Esophagus mucosa (tissue), 1 donor: Measurements from ENCODE around the gene AQP12B. TPM values are rescaled to one million over a fixed set of nuclear protein-coding genes. Genes with fewer than 3 reads are reported as not detected.

Experiments used
- ATAC-seq: fragments of 200-7000 bp; cut with Tn5 transposase; one replicate; pipeline ENCODE4 v1.9.1; 2020
- total RNA-seq: library from RNA; stranded (reverse); gene quantifications from one replicate; pipeline ENCODE4 v1.2.4, GENCODE V29; 2023
- donor health status: DM: yes; HTN: yes; CAD: no.

The AQP12B gene, protein sequence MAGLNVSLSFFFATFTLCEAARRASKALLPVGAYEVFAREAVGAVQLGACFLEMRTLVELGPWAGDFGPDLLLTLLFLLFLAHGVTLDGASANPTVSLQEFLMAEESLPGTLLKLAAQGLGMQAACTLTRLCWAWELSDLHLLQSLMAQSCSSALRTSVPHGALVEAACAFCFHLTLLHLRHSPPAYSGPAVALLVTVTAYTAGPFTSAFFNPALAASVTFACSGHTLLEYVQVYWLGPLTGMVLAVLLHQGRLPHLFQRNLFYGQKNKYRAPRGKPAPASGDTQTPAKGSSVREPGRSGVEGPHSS
- total RNA-seq = not detected

DNA sequence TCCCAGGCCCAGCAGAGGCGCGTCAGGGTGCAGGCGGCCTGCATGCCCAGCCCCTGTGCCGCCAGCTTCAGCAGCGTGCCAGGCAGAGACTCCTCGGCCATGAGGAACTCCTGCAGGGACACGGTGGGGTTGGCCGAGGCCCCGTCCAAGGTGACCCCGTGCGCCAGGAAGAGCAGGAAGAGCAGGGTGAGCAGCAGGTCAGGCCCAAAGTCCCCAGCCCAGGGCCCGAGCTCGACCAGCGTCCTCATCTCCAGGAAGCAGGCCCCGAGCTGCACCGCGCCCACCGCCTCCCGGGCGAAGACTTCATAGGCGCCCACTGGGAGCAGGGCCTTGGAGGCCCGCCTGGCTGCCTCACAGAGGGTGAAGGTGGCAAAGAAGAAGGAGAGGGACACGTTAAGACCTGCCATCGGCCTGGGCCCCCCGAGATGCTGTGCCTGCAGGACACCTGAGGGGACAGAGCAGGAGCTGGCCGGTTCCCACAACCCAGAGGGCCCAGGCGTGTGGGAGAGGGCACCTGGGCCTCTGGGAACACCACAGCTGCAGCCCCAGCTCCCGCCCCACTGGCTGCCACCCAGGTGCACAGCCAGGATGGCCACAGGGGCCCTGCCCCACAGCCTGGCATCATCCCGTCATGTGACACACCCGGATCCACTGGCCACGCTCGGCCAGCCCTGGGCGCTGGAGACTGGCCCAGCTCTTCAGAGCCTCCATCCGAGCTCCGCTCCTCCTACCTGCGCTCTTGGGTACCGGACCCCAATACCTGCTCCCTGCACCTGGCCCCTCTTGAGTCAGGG lies at the start of gene AQP12B:
AQP12B (minus strand) TSS at position 455 of the 794 bp plus-strand sequence; CDS start at position 407, 48 bp downstream.
- peak; percentile 7 for ATAC-seq

DNA sequence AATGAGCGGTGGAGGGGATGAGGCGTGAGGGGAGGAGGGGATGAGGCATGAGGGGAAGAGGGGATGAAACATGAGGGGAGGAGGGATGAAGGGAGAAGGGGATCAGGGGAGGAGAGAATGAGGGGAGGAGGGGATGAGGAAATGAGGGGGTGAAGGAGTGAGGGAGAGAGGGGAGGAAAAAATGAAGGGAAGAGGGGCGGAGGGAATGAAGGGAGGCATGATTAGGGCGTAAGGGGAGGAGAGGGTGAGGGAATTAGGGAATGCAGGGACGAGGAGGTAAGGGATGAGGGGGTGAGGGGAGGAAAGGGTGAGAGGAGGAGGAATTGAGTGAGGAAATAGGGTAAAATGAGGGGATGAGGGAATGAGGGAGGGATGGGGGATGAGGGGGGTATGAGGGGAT lies 49.5 kb upstream of the AQP12B start:
- no peak for ATAC-seq

DNA sequence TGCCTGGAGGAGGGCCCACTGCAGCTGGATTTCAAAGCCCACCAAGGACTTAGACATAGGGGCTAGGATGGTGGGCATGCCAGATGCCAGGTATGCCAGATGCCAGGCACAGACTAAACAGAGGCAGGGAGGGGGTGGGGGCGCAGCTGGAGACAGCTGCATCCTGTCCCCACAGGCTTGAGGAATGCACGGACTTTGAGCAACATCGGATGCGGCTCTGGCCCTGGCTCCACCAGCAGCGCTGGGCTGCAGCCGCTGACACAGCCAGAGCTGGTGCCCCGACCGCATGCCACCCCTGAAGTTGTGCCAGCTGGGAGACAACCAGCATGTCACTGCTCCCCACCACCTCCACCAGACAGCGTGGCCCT lies 48.5 kb upstream of the AQP12B start:
- no peak for ATAC-seq

DNA sequence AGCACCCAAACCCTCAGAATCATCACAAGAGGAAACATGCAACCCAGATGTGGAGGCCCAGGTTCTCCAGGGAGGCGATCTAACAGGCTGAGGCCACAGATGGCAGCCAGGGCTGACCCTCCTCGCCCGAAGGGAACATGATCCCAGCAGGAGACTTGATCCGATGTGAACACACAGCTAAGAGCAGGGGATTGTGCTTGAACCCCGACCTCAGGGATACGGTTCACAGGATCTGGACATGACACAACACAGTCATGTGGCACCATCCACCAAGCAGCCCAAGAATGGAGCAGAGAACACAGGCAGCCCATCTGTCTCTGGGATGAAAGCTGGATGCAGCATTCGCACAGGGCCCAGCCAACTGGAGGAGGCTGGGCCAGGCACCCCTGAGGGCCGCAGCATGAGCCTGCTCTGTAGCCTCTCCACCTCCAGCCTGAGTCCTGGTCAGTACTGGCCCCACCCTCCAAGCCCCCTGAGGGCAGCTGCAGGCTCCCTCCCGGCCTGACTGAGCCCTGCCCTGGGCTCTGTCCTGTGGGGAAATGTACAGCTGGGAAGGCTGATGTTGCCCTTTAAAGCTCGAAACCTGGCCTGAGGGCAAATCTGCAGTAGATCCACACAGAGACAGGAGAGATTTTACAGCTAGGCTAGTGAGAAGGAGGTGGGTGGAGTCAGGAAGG lies 48.0 kb upstream of the AQP12B start:
- ATAC-seq = no peak

DNA sequence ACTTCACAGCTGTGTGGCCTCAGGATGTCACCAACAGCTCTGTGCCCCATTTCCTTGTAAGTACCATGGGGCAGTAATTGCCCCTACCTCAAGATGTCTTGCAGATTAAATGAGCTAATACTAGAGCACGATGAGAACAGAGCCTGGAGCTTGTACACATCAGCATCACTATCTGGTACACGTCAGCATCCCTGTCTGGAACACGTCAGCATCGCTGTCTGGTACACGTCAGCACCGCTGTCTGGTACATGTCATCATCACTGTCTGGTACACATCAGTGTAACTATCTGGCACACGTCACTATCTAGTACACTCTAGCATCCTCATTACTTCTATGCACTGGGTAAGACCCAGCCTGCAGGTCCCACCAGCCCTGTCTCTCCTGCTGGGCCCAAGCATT lies 46.1 kb upstream of the AQP12B start:
- ATAC-seq = no peak

DNA sequence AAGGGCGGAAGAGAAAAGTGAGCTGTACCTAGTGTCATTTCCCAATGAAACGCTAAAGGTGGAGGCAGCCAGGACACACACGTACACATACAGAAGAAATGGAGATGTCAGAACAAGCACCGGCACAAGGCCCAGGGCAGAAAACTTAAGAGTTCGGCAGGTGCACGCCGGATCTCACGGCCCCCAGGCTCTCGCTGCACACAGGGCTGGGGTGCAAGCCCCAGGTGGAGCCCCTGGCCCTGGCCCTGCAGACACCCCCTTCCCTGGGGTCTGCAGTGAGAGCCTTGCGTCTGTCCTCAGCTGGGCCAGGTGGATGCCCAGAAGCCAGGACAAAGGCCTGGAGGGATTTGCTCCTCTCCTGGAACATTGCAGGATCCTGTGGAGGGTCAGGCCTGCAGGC lies 45.7 kb upstream of the AQP12B start:
- ATAC-seq = no peak

DNA sequence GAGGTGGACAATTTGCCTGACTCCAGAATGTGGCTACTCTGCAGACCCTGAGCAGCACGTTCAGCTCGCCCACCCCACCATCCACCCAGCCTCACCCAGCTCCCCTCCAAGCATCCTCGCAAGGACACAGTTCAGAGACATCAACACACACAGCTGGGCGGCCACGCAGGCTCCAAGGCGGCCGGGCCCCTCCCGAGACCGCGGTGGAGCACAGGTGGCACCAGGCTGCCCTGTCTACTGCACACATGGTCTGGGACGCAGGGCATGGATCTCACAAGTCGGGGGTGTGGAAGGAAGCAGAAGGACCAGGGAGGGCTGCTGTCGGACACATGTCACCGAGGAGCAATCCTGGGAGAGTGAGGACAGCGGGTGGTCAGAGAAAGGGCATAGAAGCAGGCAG lies 45.2 kb upstream of the AQP12B start:
- no peak for ATAC-seq

DNA sequence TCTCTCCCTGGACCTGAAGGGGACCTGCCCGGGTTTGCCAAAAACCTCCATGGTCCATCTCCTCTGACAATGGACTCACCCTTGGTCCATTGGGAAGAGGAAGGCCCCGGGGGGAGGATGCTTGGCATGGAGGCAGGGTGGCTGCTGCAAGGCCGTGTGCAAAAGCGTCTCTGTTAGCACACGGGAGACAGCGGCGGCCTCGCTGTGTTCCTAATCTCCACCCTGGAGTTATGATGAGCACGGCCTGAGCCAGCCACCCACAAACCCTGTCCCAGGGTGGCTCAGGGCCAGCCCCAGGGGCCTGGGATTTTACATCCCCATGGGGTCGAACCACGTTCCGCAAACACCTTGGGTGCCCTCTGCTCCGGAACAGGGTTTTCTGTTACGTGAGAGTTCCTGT lies 44.8 kb upstream of the AQP12B start:
- no peak for ATAC-seq

DNA sequence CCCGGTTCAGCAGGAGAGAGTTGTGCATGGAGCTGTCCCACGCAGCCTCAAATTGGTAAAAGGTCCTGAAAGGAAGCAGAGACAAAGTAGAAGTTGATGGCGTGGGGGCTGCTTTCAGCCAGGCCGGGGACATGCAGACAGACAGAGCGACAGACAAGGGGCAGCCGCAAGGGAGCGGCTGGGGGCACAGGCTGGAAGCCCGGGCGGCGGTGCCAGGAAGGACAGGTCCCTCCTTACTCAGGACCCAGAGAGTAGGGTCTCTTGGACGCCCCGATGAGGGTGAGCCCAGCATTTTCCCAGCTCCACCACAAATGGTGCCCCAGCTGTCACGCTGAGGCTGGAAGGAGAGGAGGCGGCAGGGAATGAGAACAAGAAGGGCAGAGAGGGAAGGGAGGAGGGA lies 44.2 kb upstream of the AQP12B start:
- no peak for ATAC-seq

DNA sequence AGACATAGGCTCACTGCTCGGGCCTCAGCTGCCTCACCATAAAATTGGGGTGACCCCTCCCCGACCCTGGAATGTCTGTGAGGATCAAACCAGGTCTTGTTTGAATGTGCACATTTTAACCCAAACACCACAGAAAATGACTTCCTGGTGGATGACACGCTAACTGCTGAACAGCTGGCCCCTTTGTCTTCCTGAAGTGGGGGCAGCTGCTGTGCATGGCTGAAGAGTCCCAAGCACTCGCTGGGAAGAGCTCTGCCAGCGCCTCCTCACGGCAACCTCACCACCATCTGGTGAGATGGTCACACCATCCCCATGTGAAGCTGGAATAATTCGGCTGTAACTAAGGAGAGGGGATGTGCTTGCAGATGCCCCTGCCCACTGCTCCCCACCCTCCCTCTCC lies 43.0 kb upstream of the AQP12B start:
- ATAC-seq = no peak

DNA sequence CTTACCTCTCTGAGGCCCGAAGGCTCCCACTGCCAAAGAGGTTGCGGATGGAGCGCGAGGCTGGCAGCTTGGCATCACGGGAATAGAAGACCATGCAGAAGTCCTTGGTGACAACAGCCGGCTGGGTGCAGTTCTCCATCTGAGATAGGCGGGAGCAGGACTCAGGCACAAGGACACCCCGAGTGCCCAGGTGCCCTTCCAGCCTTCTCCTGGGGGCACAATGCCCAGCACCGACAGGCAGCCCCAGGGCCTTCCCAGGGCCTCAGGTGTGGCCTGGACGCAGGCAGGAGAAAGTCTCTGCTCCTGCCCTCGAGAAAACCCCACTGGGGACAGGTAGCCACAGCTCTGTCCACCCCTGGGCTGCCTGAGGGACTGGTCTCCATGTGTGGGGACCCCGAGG lies 42.6 kb upstream of the AQP12B start:
- no peak for ATAC-seq

DNA sequence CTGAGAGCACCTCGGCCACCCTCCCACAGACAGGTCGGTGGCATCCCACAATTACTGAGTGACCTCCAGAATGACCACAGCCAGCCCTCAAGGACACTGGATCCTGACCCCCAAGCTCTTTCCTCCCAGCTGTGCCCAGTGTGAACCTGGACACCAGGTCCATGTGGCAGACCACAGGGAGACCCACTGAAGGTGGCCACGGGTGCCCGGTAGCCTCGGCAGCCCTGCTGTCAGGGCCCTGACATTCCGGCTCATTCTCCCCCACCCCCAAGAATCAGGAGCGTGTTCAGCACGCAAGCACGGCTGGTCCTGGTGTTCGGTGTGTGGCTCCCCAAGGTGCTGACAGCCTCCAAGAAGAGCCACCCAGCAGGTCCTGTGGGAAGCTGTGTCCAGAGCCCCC lies 41.7 kb upstream of the AQP12B start:
- no peak for ATAC-seq

DNA sequence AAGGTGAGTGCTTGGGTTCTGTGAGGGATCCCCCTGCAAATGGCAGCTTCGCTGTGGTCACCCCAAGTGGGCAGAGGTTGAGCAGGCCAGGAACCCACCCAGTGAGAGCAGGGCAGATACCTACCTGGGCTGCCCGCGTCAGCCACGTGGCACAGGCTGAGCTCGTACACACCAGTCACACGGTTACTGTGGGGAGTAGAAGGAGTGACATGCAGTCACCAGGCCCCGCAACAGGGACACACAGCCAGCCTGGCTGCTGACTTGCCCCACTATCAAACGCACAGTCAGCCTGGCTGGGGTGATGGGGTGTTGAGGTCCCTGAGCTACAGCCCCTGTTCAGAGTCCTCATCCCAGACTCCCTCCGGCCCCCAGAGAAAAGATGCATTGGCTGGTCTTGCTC lies 41.2 kb upstream of the AQP12B start:
- no peak for ATAC-seq

DNA sequence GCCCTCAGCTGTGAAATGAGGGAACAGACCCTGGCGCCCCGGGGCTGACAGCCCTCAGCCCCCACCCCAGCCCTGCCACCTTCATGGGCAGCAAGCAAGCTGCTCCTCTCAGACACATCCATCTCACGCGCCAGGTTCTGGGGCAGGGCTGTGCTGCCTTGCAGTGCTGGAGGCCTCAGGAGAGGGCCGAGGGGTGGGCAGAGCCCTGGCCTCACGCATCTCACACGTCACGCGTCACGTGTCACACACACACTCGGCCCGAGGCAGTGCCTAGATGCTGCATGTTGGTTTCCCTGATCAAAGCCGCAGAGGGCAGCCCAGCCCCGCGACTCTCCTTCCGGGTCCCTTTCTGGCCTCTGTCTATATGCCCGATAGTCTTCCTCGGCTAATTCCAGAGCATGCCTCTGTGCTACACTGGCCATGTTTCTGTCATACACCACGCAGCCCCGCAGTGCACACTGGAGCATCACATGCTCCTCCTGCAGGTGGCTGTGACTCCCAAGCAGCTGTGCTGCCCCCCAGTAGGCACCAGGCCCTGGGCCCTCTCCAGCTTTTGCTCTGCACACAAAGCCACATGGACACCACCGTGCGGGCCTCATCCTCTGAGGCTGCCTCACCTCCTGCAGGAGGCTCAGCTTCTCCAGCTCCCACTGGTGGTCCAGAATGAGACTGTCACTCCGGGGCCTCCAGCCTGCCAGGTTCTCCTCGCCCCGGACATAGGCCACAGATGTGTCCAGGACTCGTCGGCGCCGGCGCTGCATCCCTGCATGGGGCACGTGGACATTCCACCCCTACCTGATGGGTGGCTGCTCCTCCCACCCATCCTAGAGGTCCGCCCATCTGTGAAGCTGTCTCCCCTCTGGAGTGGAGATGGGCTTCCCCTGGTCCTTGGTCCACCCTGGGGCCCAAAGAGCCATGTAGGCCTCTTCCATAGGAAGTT lies 40.4 kb upstream of the AQP12B start:
- ATAC-seq = no peak

DNA sequence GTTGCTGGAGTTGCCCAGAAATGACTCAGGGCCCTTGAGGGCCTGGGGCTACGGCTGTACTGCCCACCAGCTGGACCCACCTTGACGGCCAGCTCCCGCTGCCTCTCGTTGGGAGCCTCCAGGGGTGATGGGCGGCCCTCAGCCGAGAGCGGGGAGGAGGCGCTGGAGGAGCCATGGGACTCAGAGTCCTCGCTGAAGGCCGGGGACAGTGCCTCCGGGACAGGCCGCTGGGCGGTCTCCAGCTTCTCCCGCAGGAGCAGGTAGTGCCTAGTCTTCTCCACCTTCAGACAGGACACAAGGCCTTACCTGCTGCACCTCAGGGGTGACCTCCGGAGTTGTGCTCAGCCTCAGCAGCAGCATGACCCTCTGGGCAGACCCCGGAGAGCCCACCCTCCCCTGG lies 39.7 kb upstream of the AQP12B start:
- ATAC-seq = no peak

DNA sequence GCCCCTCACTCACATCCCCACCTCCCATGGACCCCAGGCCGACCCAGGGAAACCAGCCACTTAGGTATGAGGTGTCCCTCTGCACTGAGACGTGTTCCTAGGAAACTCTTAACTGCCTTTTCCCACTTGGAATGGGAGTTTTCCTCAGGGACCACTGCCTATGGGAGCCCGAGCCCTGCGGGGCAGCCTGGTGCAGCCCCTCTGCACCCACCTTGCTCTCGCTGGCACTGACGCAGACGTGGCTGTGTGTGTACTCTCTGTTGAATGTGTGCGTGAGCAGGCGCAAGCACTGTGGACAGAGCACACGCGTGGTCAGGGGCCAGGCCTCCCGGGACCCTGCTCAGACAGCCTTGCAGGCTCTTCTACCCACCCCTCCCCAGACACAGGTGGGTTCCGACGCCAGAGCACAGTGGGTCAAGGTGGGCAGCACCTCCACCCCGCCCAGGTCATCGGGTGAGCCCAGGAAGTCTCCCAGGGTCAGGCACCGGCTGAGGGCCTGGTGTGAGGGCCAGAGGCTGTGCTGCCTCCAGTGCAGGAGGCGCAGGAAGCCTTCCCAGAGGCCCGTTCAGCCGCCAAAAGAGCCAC lies 39.0 kb upstream of the AQP12B start:
- ATAC-seq = no peak

DNA sequence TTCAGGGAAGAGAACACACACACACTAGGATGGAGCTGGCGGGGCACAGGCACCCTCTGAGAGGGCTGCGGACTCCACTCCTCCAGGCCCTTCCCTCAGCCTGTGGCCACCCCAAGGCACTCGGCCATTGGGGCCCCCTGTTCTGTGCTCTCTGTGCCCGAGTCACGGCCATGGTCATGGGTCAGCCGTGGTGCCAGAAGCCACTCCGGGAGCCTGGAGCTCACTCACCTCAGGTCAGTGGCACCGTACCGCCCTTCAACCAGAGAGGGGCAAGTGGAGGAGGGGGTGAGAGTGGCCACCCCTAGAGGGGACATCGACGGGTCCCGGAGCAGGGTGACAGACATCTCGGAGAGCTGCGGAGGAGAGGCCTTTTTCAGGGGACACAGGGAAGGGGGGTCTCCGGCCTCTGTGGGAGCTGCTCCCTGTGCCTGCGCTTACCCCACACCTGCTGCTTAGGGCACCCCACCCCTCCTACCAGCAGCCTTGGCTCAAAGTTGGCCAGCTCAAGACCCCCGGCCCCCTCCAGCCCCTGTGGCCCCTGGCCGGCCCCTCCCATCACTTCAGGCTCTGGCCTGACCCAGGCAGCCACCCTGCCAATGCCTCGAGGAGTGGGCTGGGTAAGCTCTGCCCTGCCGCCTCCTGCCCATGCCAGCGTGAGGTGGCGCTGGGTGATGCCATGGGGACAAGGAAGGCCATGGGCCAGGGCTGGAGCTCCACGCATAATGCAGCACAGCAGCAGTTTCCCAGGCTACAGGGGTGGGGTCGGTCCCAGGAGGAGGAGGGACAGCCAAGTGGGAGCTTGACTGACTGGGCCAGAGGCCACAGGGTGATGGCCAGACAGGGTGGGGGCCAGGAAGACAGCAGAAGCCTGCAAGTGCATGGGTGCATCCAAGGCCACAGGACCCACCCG lies 38.3 kb upstream of the AQP12B start:
- ATAC-seq = no peak

DNA sequence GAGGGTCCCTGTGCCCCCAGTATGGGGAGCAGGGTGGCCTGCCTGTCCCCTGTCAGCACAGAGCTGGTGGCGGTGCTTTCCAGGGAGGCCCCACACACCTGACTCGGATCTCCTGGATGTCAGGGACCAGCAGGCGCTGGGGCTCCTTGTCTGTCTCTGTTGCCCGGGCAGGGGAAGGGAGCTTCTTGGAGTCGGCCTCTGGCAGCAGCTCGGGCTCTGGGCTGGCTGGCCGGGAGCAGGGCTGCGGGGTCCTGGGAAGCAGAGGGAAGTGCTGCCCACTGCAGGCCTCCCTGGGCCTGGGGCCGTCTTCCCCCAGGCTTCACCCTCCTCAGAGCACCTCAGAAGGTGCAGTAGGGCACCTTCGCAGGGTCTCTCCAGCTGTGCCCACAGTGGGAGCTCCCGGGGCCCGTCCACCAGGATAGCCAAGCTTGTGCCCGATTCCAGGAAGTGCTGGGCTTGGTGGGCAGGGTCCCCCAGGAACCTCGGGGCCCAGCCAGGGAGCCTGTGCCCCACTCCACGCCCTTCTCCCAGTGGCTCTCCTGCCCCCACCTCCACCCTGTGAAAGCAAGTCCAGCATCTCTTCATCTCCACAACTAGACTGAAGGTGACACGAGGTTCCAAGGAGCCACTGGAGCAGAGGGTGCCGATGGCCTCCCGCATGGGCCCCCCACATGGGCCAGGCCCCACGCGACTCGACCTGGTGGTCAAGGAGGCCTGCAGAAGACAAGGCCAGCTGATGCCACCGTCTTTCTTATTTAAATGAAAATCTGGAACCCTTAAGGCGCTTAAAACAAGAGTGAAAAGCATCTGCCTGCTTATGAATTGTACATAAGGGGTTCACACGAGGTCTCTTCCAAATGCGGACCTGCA lies 37.2 kb upstream of the AQP12B start:
- ATAC-seq = no peak

DNA sequence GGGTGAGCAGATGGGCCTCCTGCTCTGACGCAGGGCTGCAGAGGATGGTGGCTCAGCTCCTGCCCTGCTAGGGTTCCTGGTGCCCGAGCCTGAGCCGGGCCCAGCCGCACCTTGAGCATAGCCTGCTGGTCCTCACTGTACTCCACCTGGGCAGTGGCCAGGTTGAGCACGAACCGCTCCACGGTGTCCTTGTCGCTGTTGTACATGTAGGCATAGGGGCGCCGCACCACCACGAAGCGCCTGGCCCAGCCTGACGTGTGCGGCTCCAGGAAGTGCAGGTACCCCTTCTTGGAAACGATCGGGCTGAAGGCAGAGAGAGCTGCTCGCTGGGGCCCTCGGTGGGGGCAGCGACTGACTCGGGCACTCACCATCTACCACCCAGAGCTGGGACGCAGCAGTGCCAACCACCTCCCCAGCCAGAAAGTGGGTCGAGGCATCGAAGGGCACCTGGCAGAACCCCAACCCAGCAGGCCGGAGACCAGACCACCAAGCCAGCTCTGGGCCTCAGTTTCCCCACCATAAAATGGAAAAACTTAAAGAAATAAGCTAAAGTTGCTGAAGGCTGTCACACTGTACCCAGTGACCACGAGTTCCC lies 36.3 kb upstream of the AQP12B start:
- ATAC-seq = no peak
